Left ventricle myocardium inferior (tissue), 1 donor: ENCODE data around the gene TMCO6. TPM values are rescaled to one million over a fixed set of nuclear protein-coding genes. Genes with fewer than 3 reads are reported as not detected.

Experiments used
- DNase-seq: peaks from one replicate; pipeline ENCODE4 v3.0.0-alpha.2; 2020
- H3K27ac ChIP-seq: fragments of 200-600 bp; replicated peaks from 2 replicates; pipeline ENCODE4 v1.8.0; 2021
- H3K27me3 ChIP-seq: fragments of 200-600 bp; 2 replicates; pipeline ENCODE4 v1.8.0; 2021; ENCODE audit warnings: low read depth
- H3K36me3 ChIP-seq: fragments of 200-600 bp; 2 replicates; pipeline ENCODE4 v1.8.0; 2021
- H3K4me1 ChIP-seq: fragments of 200-600 bp; 2 replicates; pipeline ENCODE4 v1.8.0; 2021
- H3K4me3 ChIP-seq: fragments of 200-600 bp; 2 replicates; pipeline ENCODE4 v1.8.0; 2021; ENCODE audit warnings: mild to moderate bottlenecking, moderate library complexity
- H3K9me3 ChIP-seq: fragments of 200-600 bp; replicated peaks from 2 replicates; pipeline ENCODE4 v1.8.0; 2021
- intact Hi-C: fragments of 100-400 bp; cut with micrococcal nuclease; formaldehyde crosslinking; loops from one replicate; pipeline ENCODE4 v1.11.0; 2022
- microRNA-seq: library from miRNA; unstranded; fragments of <30 nt; microRNA quantifications from one replicate; pipeline ENCODE4 v1.2.0, GENCODE V29; 2020
- total RNA-seq: library from RNA; stranded (reverse); fragmentation: NEBNext Ultra II Directional; extraction: Animal tissue kit (Norgen Biotek cat#: 25700); gene quantifications from one replicate; pipeline ENCODE4 v1.2.1, GENCODE V29; 2021
- TF ChIP-seq, protein P1 (sequence below): fragments of 200-600 bp; IDR thresholded peaks from 2 replicates; pipeline ENCODE4 v1.8.0; 2021; ENCODE audit warnings: antibody characterized with exemption, mild to moderate bottlenecking, borderline replicate concordance
- donor health status: DM: no; HTN: yes; CAD: no; lungs with severe emphysema.

Gene TMCO6
- total RNA-seq, 1 donor from 2014 or later = 2.6 TPM

DNA sequence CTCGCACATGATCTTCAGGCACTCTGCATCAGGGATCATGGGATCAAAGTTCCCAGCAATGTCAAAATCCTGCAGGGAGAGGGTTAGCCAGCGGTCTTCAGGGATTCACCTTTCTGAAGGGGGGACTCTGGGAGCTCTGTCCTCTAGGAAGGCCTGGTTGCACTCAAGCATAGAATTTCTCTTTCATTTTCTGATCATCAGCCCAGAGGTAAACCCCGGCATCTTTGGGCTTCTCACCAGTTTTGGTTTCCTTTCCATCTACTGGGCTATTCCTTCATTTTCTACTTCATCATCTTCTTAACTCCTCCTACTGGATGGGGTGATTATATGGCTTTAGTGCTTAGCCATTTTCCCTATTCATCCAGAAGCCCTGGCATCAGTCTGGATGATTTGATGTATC, 38.7 kb downstream of the TMCO6 start:
- TF ChIP-seq, protein P1, sequence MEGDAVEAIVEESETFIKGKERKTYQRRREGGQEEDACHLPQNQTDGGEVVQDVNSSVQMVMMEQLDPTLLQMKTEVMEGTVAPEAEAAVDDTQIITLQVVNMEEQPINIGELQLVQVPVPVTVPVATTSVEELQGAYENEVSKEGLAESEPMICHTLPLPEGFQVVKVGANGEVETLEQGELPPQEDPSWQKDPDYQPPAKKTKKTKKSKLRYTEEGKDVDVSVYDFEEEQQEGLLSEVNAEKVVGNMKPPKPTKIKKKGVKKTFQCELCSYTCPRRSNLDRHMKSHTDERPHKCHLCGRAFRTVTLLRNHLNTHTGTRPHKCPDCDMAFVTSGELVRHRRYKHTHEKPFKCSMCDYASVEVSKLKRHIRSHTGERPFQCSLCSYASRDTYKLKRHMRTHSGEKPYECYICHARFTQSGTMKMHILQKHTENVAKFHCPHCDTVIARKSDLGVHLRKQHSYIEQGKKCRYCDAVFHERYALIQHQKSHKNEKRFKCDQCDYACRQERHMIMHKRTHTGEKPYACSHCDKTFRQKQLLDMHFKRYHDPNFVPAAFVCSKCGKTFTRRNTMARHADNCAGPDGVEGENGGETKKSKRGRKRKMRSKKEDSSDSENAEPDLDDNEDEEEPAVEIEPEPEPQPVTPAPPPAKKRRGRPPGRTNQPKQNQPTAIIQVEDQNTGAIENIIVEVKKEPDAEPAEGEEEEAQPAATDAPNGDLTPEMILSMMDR = no peak
- H3K4me1 ChIP-seq = no peaks in the 10 kb centered on the region
- intact Hi-C loops = no loop called here
- no peak overlapping the region for H3K27ac ChIP-seq
- no peak overlapping the region for H3K4me3 ChIP-seq
- peaks cover 83% of the 10 kb centered on the region for H3K36me3 ChIP-seq
- H3K27me3 ChIP-seq = no peaks in the 10 kb centered on the region
- no peak for DNase-seq
- H3K9me3 ChIP-seq = no peaks in the 10 kb centered on the region

GRCh38 chr5:140678993-140679392, 39.7 kb downstream of the TMCO6 start:
- Histone ChIP-seq H3K4me3 (no peak overlapping the region), H3K27ac (no peak overlapping the region), H3K9me3 (no peaks in the 10 kb centered on the region), H3K4me1 (no peaks in the 10 kb centered on the region), H3K27me3 (no peaks in the 10 kb centered on the region), H3K36me3 (peaks cover 72% of the 10 kb centered on the region)
- TF ChIP-seq, protein P1 = no peak
- intact Hi-C loops = no loop called here
- no peak for DNase-seq

GRCh38 chr5:140690376-140690932, 51.2 kb downstream of the TMCO6 start:
- H3K4me3 ChIP-seq = peak overlapping the region; percentile 87
- no peaks in the 10 kb centered on the region for H3K9me3 ChIP-seq
- DNase-seq = no peak
- TF ChIP-seq, protein P1 = no peak
- peaks cover 53% of the 10 kb centered on the region for H3K4me1 ChIP-seq
- peak overlapping the region; percentile 89 for H3K27ac ChIP-seq
- H3K27me3 ChIP-seq = no peaks in the 10 kb centered on the region
- intact Hi-C loops = no loop called here
- peaks cover 48% of the 10 kb centered on the region for H3K36me3 ChIP-seq

- TF ChIP-seq, protein P1 = peak; percentile 13
- peak within 1 kb of the TSS; percentile 89 for H3K27ac ChIP-seq
Measured at GRCh38 chr5:140690941-140691924, 52.0 kb downstream of the TMCO6 start, which contains the start of the genes HARS1 and HARS2. HARS1 (minus strand) TSS chr5:140691370; CDS start chr5:140691304, 66 bp downstream. HARS2 (plus strand) TSS chr5:140691455; CDS start chr5:140691649, 194 bp downstream.

GRCh38 chr5:140694276-140694675, 55.0 kb downstream of the TMCO6 start:
- no peaks in the 10 kb centered on the region for H3K9me3 ChIP-seq
- H3K4me1 ChIP-seq = peaks cover 51% of the 10 kb centered on the region
- H3K27ac ChIP-seq = no peak overlapping the region
- peaks cover 58% of the 10 kb centered on the region for H3K36me3 ChIP-seq
- TF ChIP-seq, protein P1 = no peak
- no peak for DNase-seq
- H3K27me3 ChIP-seq = no peaks in the 10 kb centered on the region
- H3K4me3 ChIP-seq = no peak overlapping the region
- intact Hi-C loops = no loop called here

More at GRCh38 chr5:140690941-140691924, 52.0 kb downstream of the TMCO6 start, which contains the start of the genes HARS1 and HARS2:
- Histone ChIP-seq H3K4me1 (peaks cover 53% of the 10 kb centered on the region), H3K27me3 (no peaks in the 10 kb centered on the region), H3K36me3 (peaks cover 50% of the 10 kb centered on the region), H3K4me3 (peak within 1 kb of the TSS; percentile 87), H3K9me3 (no peaks in the 10 kb centered on the region)
- peak; percentile 89 for DNase-seq
- intact Hi-C loops = no loop called here

Small RNAs within 50 kb of the gene (microRNA-seq; reads per million reads assigned to microRNA genes)
- gene MIR3655 = not detected

Other genes with a start within 250 kb of the TMCO6 start
- gene ANKHD1, start 237.6 kb upstream of the TMCO6 start, total RNA-seq = 58.5 TPM
- gene EIF4EBP3, start 91.8 kb upstream of the TMCO6 start, total RNA-seq = 13.1 TPM
- gene SRA1, start 82.0 kb upstream of the TMCO6 start, total RNA-seq = 28.6 TPM
- 12.1 TPM for gene APBB3, start 74.9 kb upstream of the TMCO6 start, total RNA-seq
- gene SLC35A4, start 74.6 kb upstream of the TMCO6 start, total RNA-seq = 73.1 TPM
- gene CD14, start 6.3 kb upstream of the TMCO6 start, total RNA-seq = 26.2 TPM
- gene NDUFA2, start 8.2 kb downstream of the TMCO6 start, total RNA-seq = 142 TPM
- 72.0 TPM for gene IK, start 8.4 kb downstream of the TMCO6 start, total RNA-seq
- gene WDR55, start 25.5 kb downstream of the TMCO6 start, total RNA-seq = 11.4 TPM
- gene DND1, start 34.1 kb downstream of the TMCO6 start, total RNA-seq = 0.47 TPM
- gene HARS1, start 51.9 kb downstream of the TMCO6 start, total RNA-seq = 38.7 TPM
- gene HARS2, start 52.0 kb downstream of the TMCO6 start, total RNA-seq = 27.8 TPM
- gene ZMAT2, start 61.0 kb downstream of the TMCO6 start, total RNA-seq = 35.5 TPM
- gene PCDHA1, start 146.7 kb downstream of the TMCO6 start, total RNA-seq = not detected
- gene PCDHA2, start 155.4 kb downstream of the TMCO6 start, total RNA-seq = not detected
- not detected for gene PCDHA3, start 161.6 kb downstream of the TMCO6 start, total RNA-seq
- 0.11 TPM for gene PCDHA4, start 167.6 kb downstream of the TMCO6 start, total RNA-seq
- gene PCDHA5, start 182.2 kb downstream of the TMCO6 start, total RNA-seq = not detected
- gene PCDHA6, start 188.5 kb downstream of the TMCO6 start, total RNA-seq = not detected
- not detected for gene PCDHA7, start 194.8 kb downstream of the TMCO6 start, total RNA-seq
- not detected for gene PCDHA8, start 201.7 kb downstream of the TMCO6 start, total RNA-seq
- not detected for gene PCDHA9, start 208.9 kb downstream of the TMCO6 start, total RNA-seq
- 0.05 TPM for gene PCDHA10, start 216.4 kb downstream of the TMCO6 start, total RNA-seq
- gene PCDHA11, start 229.5 kb downstream of the TMCO6 start, total RNA-seq = not detected
- gene PCDHA12, start 235.9 kb downstream of the TMCO6 start, total RNA-seq = not detected
- not detected for gene PCDHA13, start 242.7 kb downstream of the TMCO6 start, total RNA-seq